Measurements from ENCODE around the gene PTGER1. TPM values are rescaled to one million over a fixed set of nuclear protein-coding genes. Genes with fewer than 3 reads are reported as not detected.
A peak's percentile ranks its signal among the peaks of the same experiment; 100 is the strongest.

The PTGER1 gene
- total RNA-seq, 1 donor from 2014 or later, result 0.56 TPM

- Mint-ChIP-seq H3K4me1 (ENCODE audit: unreplicated experiment) (peaks cover 9% of the 10 kb centered on the region), H3K9me3 (no peaks in the 10 kb centered on the region), H3K27ac (no peak overlapping the region), H3K36me3 (peaks cover 9% of the 10 kb centered on the region), H3K27me3 (no peaks in the 10 kb centered on the region), H3K4me3 (no peak overlapping the region)
- no peak for DNase-seq (ENCODE audit: extremely low spot score, unreplicated experiment)
- no peak for TF ChIP-seq CTCF (conservative IDR thresholded peaks at IDR 0.05)
Measured at GRCh38 chr19:14482172-14482941, 7.2 kb upstream of the PTGER1 start.

- Mint-ChIP-seq H3K4me3 (no peak overlapping the region), H3K27ac (peak overlapping the region; percentile 51), H3K9me3 (no peaks in the 10 kb centered on the region), H3K27me3 (peaks cover 3% of the 10 kb centered on the region), H3K36me3 (peaks cover 7% of the 10 kb centered on the region), H3K4me1 (ENCODE audit: unreplicated experiment) (peaks cover 17% of the 10 kb centered on the region)
- no peak for TF ChIP-seq CTCF (conservative IDR thresholded peaks at IDR 0.05)
- DNase-seq (ENCODE audit: extremely low spot score, unreplicated experiment), result no peak
Measured at GRCh38 chr19:14480700-14481079, 5.5 kb upstream of the PTGER1 start.

GRCh38 chr19:14479975-14480699 is 5.0 kb upstream of the PTGER1 start:
- H3K36me3 Mint-ChIP-seq, result peaks cover 7% of the 10 kb centered on the region
- peak; percentile 96 for TF ChIP-seq CTCF (conservative IDR thresholded peaks at IDR 0.05)
- H3K27me3 Mint-ChIP-seq, result peaks cover 3% of the 10 kb centered on the region
- DNase-seq (ENCODE audit: extremely low spot score, unreplicated experiment), result peak; percentile 85
- H3K4me3 Mint-ChIP-seq, result no peak overlapping the region
- peaks cover 17% of the 10 kb centered on the region for H3K4me1 Mint-ChIP-seq (ENCODE audit: unreplicated experiment)
- no peaks in the 10 kb centered on the region for H3K9me3 Mint-ChIP-seq
- peak overlapping the region; percentile 51 for H3K27ac Mint-ChIP-seq

GRCh38 chr19:14479309-14479974 is 4.3 kb upstream of the PTGER1 start:
- Mint-ChIP-seq H3K9me3 (no peaks in the 10 kb centered on the region), H3K4me3 (no peak overlapping the region), H3K36me3 (peaks cover 7% of the 10 kb centered on the region), H3K27ac (no peak overlapping the region), H3K27me3 (peaks cover 3% of the 10 kb centered on the region), H3K4me1 (ENCODE audit: unreplicated experiment) (peaks cover 17% of the 10 kb centered on the region)
- no peak for TF ChIP-seq CTCF (conservative IDR thresholded peaks at IDR 0.05)
- DNase-seq (ENCODE audit: extremely low spot score, unreplicated experiment), result no peak

- H3K27me3 Mint-ChIP-seq, result peaks cover 3% of the 10 kb centered on the region
- no peak for TF ChIP-seq CTCF (conservative IDR thresholded peaks at IDR 0.05)
- H3K9me3 Mint-ChIP-seq, result no peaks in the 10 kb centered on the region
- no peak overlapping the region for H3K4me3 Mint-ChIP-seq
- no peak for DNase-seq (ENCODE audit: extremely low spot score, unreplicated experiment)
- H3K4me1 Mint-ChIP-seq (ENCODE audit: unreplicated experiment), result peaks cover 17% of the 10 kb centered on the region
- peaks cover 7% of the 10 kb centered on the region for H3K36me3 Mint-ChIP-seq
- no peak overlapping the region for H3K27ac Mint-ChIP-seq
Measured at GRCh38 chr19:14478113-14478545, 3.0 kb upstream of the PTGER1 start.
